Stimulated activated CD4-positive, alpha-beta T cell treated with anti-CD3 and anti-CD28 coated beads, Interleukin-15, amount 100 ng/mL, for 24 hours (primary cell): ENCODE data around the gene CADM1.

ENCODE experiments used
- DNase-seq: peaks from one replicate; pipeline ENCODE4 v3.0.0-alpha.2; 2020

The CADM1 gene

DNA sequence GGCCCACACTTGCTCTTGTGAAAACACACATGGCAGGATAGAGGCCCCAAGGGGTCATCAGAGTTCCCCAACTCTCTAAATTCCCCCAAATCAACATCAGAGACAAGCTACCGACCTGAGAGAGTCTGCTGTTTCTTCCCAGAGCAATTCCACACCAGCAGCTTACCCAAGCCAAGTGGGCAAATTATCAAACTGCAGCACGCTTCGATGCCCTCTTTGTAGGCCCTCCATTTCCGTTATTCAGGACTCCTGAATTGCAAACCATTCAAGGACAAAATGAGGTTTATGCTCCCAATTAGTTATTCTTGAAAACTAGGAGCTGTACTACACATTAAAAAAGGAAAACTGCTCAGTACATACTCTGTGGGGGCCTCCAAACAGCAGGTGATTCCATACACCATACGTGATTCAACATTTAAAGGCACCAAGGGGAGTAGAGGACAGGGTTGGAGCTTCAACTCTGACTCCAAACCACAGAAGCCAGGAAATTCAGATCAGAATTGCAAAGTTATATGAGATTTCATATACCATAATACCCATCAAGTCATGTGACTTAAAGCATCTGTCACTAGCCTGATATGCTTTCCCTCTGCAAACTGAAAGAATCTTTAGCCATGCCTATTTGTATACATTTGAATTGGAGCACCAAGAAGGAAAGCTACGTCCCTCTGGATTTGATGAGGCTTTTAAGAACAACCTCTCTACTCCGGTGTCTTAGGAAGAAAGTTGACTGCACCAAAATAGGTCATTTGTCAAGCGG is 234.8 kb downstream of the CADM1 start:
- no peak for DNase-seq

- DNase-seq: no peak
Observed at GRCh38 chr11:115267871-115268270, 236.3 kb downstream of the CADM1 start.

DNA sequence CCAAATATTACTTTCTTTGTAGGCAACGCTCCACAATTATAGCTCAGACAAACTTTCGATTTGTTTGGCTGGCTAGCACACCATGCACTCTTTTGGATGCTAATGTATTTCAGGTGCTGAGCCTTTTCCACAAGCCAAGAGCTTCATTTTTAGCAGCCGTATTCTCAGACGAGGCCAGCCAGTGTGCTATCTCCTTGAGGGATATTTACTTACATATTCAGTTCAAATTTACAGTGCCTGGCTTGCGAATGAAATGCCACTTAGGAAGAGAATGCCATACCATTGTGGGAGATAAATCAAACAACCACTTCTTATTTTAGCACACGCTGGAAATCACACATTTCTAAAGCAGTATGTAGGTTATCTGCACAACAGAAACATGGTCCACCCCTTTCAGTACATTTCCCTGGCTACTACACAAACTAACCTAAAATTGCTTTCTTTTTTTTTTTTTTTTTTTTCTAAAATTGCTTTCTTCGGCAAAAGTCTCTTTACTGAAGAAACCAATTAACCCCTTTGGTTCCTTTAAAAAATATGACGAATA is 236.9 kb downstream of the CADM1 start:
- DNase-seq: no peak

- DNase-seq: no peak
Observed at GRCh38 chr11:115266066-115266639, 238.1 kb downstream of the CADM1 start.

DNA sequence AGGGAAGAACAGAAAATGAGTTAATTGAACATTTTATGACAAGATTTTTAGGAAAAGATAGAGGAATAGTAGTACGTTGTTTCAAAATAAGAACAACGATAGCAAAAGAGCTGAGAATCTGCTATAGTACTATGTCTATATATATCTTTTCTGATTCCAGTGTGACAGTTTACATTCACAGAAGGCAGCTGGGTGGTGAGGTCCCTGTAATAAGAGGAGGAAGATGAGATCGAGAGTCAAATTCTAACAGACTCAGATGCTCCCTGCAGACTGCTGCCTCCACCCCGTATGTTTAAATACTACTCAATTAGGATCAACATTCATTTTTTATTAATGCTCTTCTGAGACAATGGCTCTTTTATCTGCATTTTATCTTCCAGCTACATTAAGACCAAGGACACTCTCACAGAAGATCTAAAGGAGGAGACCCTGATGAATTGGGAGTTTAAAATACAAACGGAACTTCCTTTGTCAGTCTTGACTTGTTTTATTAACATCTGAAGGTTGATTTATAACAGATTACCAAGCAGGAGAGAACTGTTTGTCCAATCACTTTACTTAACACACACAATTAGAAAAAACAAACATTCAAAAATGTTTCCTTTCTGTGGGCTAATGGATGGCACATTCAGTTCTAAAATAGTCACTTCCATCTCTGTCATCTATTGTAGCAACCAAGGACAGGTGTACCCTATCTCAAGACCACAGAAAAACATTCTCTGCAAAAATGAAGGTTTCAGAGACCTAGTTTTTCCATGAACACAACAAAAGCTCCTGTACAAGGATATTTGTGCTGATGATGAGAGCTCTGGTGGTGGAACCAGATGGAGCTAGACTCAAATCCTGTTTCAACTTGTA is 240.2 kb downstream of the CADM1 start:
- DNase-seq: no peak

DNA sequence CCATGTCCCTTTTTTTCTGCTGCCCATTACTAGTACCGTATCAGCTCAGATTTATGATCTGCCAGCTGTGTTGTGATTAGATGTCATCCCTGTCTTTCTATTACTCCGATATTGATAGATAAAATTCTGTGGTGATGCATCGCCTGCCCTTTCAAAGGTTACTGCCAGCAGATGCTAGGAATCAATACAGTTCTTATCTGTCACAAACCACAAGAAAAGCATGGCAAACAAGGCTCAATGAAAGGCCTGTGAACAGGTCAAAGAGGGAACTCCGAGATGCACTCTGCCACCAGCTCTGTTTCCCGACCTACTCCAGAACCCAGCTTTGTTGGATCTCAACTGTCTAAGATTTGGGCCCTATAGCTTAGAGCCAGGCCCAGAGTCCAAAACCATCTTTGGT is 246.0 kb downstream of the CADM1 start:
- DNase-seq: no peak

DNA sequence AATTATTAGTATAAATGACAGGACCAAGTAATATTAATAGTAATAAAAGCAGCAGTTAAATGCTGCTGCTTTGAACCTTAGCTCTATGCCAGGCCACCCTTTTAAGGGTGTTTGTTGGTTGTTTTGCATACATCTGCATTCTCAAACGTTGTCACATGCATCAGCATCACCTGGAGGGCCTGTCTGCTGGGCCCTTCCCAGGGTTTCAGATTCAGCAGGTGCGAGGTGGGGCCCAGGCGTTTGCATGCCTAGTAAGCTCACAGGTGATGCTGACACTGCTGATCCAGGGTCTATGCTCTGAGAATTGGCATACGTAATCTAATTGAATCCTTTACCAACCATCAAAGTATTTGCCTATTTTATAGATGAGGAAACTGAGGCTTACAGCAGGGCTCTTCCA is 246.5 kb downstream of the CADM1 start:
- DNase-seq: no peak

GRCh38 chr11:115257270-115257669 is 246.9 kb downstream of the CADM1 start:
- DNase-seq: no peak

GRCh38 chr11:115256397-115257197 is 247.6 kb downstream of the CADM1 start:
- DNase-seq: no peak

- no peak for DNase-seq
Observed at GRCh38 chr11:115255006-115255762, 249.0 kb downstream of the CADM1 start.

- no peak for DNase-seq
Observed at GRCh38 chr11:115251126-115251525, 253.1 kb downstream of the CADM1 start.

- no peak for DNase-seq
Observed at GRCh38 chr11:115249061-115249578, 255.1 kb downstream of the CADM1 start.

DNA sequence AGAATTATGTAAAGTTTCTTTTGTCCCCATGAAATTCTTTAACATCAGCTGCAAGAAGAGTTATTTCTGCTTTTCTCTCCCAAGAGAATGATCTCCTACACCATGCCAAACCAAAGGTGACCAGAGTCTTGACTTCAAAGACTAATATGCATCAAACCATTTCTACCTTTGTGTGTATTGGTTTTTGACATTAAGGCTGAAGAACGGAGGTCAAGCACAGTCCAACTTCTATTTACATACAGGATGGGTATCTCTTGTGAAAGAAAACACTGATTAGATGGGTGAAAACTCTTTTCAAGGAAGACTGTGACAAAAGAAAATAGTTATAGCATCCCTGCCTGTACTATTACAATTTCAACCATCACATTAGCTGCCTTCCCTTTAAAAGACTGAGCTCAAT is 256.3 kb downstream of the CADM1 start:
- no peak for DNase-seq

- no peak for DNase-seq
Observed at GRCh38 chr11:115247361-115247760, 256.9 kb downstream of the CADM1 start.

GRCh38 chr11:115244758-115245157 is 259.5 kb downstream of the CADM1 start:
- no peak for DNase-seq

- no peak for DNase-seq
Observed at GRCh38 chr11:115244296-115244695, 259.9 kb downstream of the CADM1 start.

DNA sequence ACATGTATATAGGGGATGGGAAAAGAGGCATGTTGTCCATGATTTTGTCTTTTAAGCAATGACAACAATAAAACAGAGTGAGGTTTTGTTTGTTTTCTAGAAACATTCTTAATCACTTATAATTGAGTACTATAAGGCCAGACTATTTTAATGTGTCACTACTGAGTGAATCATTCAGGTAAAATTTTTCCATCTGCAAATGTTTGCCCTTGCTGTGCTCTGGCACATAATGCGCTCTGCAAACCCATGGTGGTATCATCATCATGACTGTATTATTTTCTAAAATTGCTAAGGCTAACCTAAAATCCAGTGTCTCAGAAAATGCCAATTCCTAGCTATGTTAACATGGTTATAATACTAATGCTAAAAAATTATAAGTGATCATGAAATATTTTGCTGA is 261.2 kb downstream of the CADM1 start:
- no peak for DNase-seq

- DNase-seq: no peak
Observed at GRCh38 chr11:115241899-115242298, 262.3 kb downstream of the CADM1 start.

GRCh38 chr11:115238791-115239190 is 265.4 kb downstream of the CADM1 start:
- DNase-seq: no peak

- no peak for DNase-seq
Observed at GRCh38 chr11:115238086-115238485, 266.1 kb downstream of the CADM1 start.

- DNase-seq: no peak
Observed at GRCh38 chr11:115237578-115237977, 266.6 kb downstream of the CADM1 start.

- DNase-seq: no peak
Observed at GRCh38 chr11:115234794-115235193, 269.4 kb downstream of the CADM1 start.
